Upper lobe of left lung (tissue), 6 donors: ENCODE measurements around the gene AGRN. TPM values are rescaled to one million over a fixed set of nuclear protein-coding genes. Genes with fewer than 3 reads are reported as not detected.
A peak's percentile ranks its signal among the peaks of the same experiment; 100 is the strongest.

Source experiments
- ATAC-seq, 2 donors: fragments of 200-7000 bp; cut with Tn5 transposase; one replicate each; pipeline ENCODE4 v1.9.1; 2022; ENCODE audit warnings: mild to moderate bottlenecking in 2 of 2, moderate library complexity in 2 of 2; ENCODE audit not compliant: low FRiP score in 2 of 2
- DNase-seq, 2 donors: peaks; one replicate each; pipeline ENCODE4 v3.0.0-alpha.2; 2019 to 2020
- H3K27ac ChIP-seq, 4 donors: fragments of 200-600 bp; sonication (generic); one replicate each; pipeline ENCODE4 v1.5.1; 2016 to 2019
- H3K27me3 ChIP-seq, 4 donors: fragments of 200-600 bp; sonication (generic); one replicate each; pipeline ENCODE4 v1.5.1; 2017 to 2019
- H3K36me3 ChIP-seq, 4 donors: fragments of 200-600 bp; sonication (generic); one replicate each; pipeline ENCODE4 v1.5.1; 2016 to 2019
- H3K4me1 ChIP-seq, 4 donors: fragments of 200-600 bp; sonication (generic); one replicate each; pipeline ENCODE4 v1.5.1; 2018 to 2019
- H3K4me3 ChIP-seq, 4 donors: fragments of 200-600 bp; sonication (generic); one replicate each; pipeline ENCODE4 v1.5.1; 2017 to 2019; ENCODE audit warnings: mild to moderate bottlenecking in 2 of 4, moderate library complexity in 1 of 4
- H3K9me3 ChIP-seq, 4 donors: fragments of 200-600 bp; sonication (generic); one replicate each; pipeline ENCODE4 v1.5.1; 2018 to 2019
- CTCF ChIP-seq, 6 experiments: fragments of 450-650 bp in 4 of 6; fragments of 200-600 bp in 2 of 6; sonication (generic) in 2 of 6; IDR thresholded peaks; one replicate each; pipeline ENCODE4 v1.5.1; 2016 to 2019; ENCODE audit warnings: antibody characterized with exemption in 6 of 6
- EP300 ChIP-seq, 4 donors: sonication (generic); formaldehyde crosslinking; IDR thresholded peaks; one replicate each; pipeline ENCODE4 v1.5.1; 2017; ENCODE audit warnings: antibody characterized with exemption in 4 of 4, control low read depth in 2 of 4
- POLR2A ChIP-seq, 4 donors: fragments of 450-650 bp; IDR thresholded peaks; one replicate each; pipeline ENCODE4 v1.5.1; 2016 to 2017; ENCODE audit warnings: antibody characterized with exemption in 4 of 4, mild to moderate bottlenecking in 2 of 4
- POLR2AphosphoS5 ChIP-seq, 2 donors: sonication (generic); formaldehyde crosslinking; IDR thresholded peaks; one replicate each; pipeline ENCODE4 v1.5.1; 2017; ENCODE audit warnings: antibody characterized with exemption in 2 of 2
- WGBS, 2 donors: methylation state at CpG; one replicate each; pipeline ENCODE4 v1.1.5; 2017 to 2018; 5-methylcytosine and 5-hydroxymethylcytosine counted together
- total RNA-seq, 6 donors: library from RNA; depleted of rRNA in 4 of 6; stranded (reverse); fragments of >200 nt in 4 of 6; gene quantifications; one replicate each; pipeline versions ENCODE4 v1.1.0 to v1.2.1, GENCODE V29; 2016 to 2021
- donor health status: DM: no; HTN: no; CAD: no; lungs with moderate emphysema.
- donor health status: DM: no; HTN: yes; CAD: no; lungs with severe emphysema.

The AGRN gene
- total RNA-seq, 6 donors from 2014 or later, result 91.0 to 316 (median 157) TPM

- Histone ChIP-seq H3K27me3 (peaks cover 0 to 8% (median 0%) of the 10 kb centered on the region in 4 donors), H3K9me3 (no peaks in the 10 kb centered on the region), H3K4me3 (no peak overlapping the region), H3K36me3 (peaks cover 0 to 64% (median 36%) of the 10 kb centered on the region in 4 donors), H3K27ac (no peak overlapping the region), H3K4me1 (peaks cover 10 to 16% (median 11%) of the 10 kb centered on the region in 4 donors)
- no peak for TF ChIP-seq POLR2AphosphoS5 (IDR thresholded peaks at IDR 0.05)
- DNase-seq, result no peak
- ATAC-seq, result no peak
- 90 to 95% methylated on average over 16 to 34 of the region's 34 CpGs for WGBS, 2 donors
These were observed 24.6 kb downstream of the AGRN start for GRCh38 chr1:1044455-1045078.

- DNase-seq (peak in 1 of 2 donors; percentile 79), ATAC-seq (no peak)
- WGBS, 2 donors, result 92 to 96% methylated on average over 7 to 18 of the region's 23 CpGs
- H3K27me3 ChIP-seq, result peaks cover 0 to 5% (median 0%) of the 10 kb centered on the region in 4 donors
- H3K4me1 ChIP-seq, result peaks cover 4 to 10% (median 5%) of the 10 kb centered on the region in 4 donors
- no peak overlapping the region for H3K27ac ChIP-seq
- H3K36me3 ChIP-seq, result peaks cover 0 to 70% (median 38%) of the 10 kb centered on the region in 4 donors
- no peaks in the 10 kb centered on the region for H3K9me3 ChIP-seq
- H3K4me3 ChIP-seq, result no peak overlapping the region
- no peak for TF ChIP-seq POLR2A (IDR thresholded peaks at IDR 0.05)
- no peak for TF ChIP-seq CTCF (IDR thresholded peaks at IDR 0.05)
- no peak for TF ChIP-seq EP300 (IDR thresholded peaks at IDR 0.05)
- no peak for TF ChIP-seq POLR2AphosphoS5 (IDR thresholded peaks at IDR 0.05)
These were observed 25.2 kb downstream of the AGRN start for GRCh38 chr1:1045129-1045528.

- ATAC-seq (no peak), DNase-seq (peak in 1 of 2 donors; percentile 79)
- WGBS, 2 donors, result 92 to 95% methylated on average over 9 to 18 of the region's 20 CpGs
- Histone ChIP-seq H3K27ac (no peak overlapping the region), H3K27me3 (no peaks in the 10 kb centered on the region), H3K4me3 (no peak overlapping the region), H3K4me1 (no peaks in the 10 kb centered on the region), H3K9me3 (no peaks in the 10 kb centered on the region), H3K36me3 (peaks cover 0 to 81% (median 47%) of the 10 kb centered on the region in 4 donors)
- TF ChIP-seq POLR2AphosphoS5 (IDR thresholded peaks at IDR 0.05) (no peak), CTCF (IDR thresholded peaks at IDR 0.05) (no peak), POLR2A (IDR thresholded peaks at IDR 0.05) (no peak), EP300 (IDR thresholded peaks at IDR 0.05) (no peak)
These were observed 26.3 kb downstream of the AGRN start for GRCh38 chr1:1046243-1046642.

GRCh38 chr1:1046767-1047166, 26.8 kb downstream of the AGRN start:
- no peak for TF ChIP-seq POLR2A (IDR thresholded peaks at IDR 0.05)
- TF ChIP-seq POLR2AphosphoS5 (IDR thresholded peaks at IDR 0.05), result no peak
- no peak for TF ChIP-seq CTCF (IDR thresholded peaks at IDR 0.05)
- TF ChIP-seq EP300 (IDR thresholded peaks at IDR 0.05), result no peak
- ATAC-seq (no peak), DNase-seq (peak in 1 of 2 donors; percentile 72)
- Histone ChIP-seq H3K4me3 (no peak overlapping the region), H3K36me3 (peaks cover 0 to 86% (median 53%) of the 10 kb centered on the region in 4 donors), H3K4me1 (no peaks in the 10 kb centered on the region), H3K27ac (no peak overlapping the region), H3K9me3 (no peaks in the 10 kb centered on the region), H3K27me3 (no peaks in the 10 kb centered on the region)
- WGBS, 2 donors, result 92 to 94% methylated on average over 2 to 19 of the region's 26 CpGs

GRCh38 chr1:1047407-1047806, 27.5 kb downstream of the AGRN start:
- peaks cover 0 to 88% (median 58%) of the 10 kb centered on the region in 4 donors for H3K36me3 ChIP-seq
- no peaks in the 10 kb centered on the region for H3K27me3 ChIP-seq
- no peak overlapping the region for H3K4me3 ChIP-seq
- WGBS, 2 donors, result 96 to 97% methylated on average over 9 to 19 of the region's 19 CpGs
- DNase-seq (peak in 1 of 2 donors; percentile 75), ATAC-seq (no peak)
- no peaks in the 10 kb centered on the region for H3K4me1 ChIP-seq
- no peak overlapping the region for H3K27ac ChIP-seq
- no peaks in the 10 kb centered on the region for H3K9me3 ChIP-seq
- TF ChIP-seq POLR2AphosphoS5 (IDR thresholded peaks at IDR 0.05), result no peak
- TF ChIP-seq CTCF (IDR thresholded peaks at IDR 0.05), result no peak
- no peak for TF ChIP-seq EP300 (IDR thresholded peaks at IDR 0.05)
- no peak for TF ChIP-seq POLR2A (IDR thresholded peaks at IDR 0.05)
